CD14-positive monocyte (primary cell): ENCODE measurements around the gene C1QTNF8. TPM values are rescaled to one million over a fixed set of nuclear protein-coding genes. Genes with fewer than 3 reads are reported as not detected.

Experiments used
- DNase-seq, 3 donors: peaks; one replicate each; pipeline ENCODE4 v3.0.0-alpha.2; 2011 to 2022
- H2AFZ ChIP-seq: 2 replicates; pipeline ENCODE4 v1.6.0; 2012; ENCODE audit warnings: mild to moderate bottlenecking, low read depth, low read length, inconsistent platforms; ENCODE audit not compliant: insufficient read depth, poor library complexity, severe bottlenecking
- H3K27ac ChIP-seq, 2 donors: 1 replicate in 1 of 2; 2 replicates in 1 of 2; pipeline ENCODE4 v1.5.1; 2012 to 2013; ENCODE audit warnings: low read length in 2 of 2, control low read depth in 1 of 2, inconsistent platforms in 1 of 2, low read depth in 1 of 2, mild to moderate bottlenecking in 1 of 2
- H3K27me3 ChIP-seq, 2 donors: one replicate each; pipeline versions ENCODE4 v1.6.0 to v1.6.1; 2011 to 2013; ENCODE audit warnings: low read length in 2 of 2; ENCODE audit not compliant: control insufficient read depth in 2 of 2, insufficient read depth in 2 of 2
- H3K36me3 ChIP-seq, 2 donors: replicated peaks in 1 of 2; 1 replicate in 1 of 2; 2 replicates in 1 of 2; pipeline versions ENCODE4 v1.5.1 to v1.6.1; 2012 to 2013; ENCODE audit warnings: low read length in 2 of 2, control low read depth in 1 of 2, inconsistent platforms in 1 of 2, mild to moderate bottlenecking in 1 of 2; ENCODE audit not compliant: insufficient read depth in 2 of 2, control insufficient read depth in 1 of 2
- H3K4me1 ChIP-seq, 2 donors: 1 replicate in 1 of 2; 2 replicates in 1 of 2; pipeline versions ENCODE4 v1.5.1 to v1.6.1; 2012 to 2013; ENCODE audit warnings: low read length in 2 of 2, control low read depth in 1 of 2, inconsistent platforms in 1 of 2, mild to moderate bottlenecking in 1 of 2, moderate library complexity in 1 of 2; ENCODE audit not compliant: insufficient read depth in 2 of 2, control insufficient read depth in 1 of 2
- H3K4me2 ChIP-seq: replicated peaks from 2 replicates; pipeline ENCODE3; 2012; ENCODE audit warnings: low read length, moderate library complexity, mild to moderate bottlenecking; ENCODE audit not compliant: poor library complexity, severe bottlenecking; ENCODE audit errors: extremely low read depth
- H3K4me3 ChIP-seq, 3 experiments: fragments of 200-600 bp in 1 of 3; sonication (generic) in 1 of 3; replicated peaks in 1 of 3; 1 replicate in 2 of 3; 2 replicates in 1 of 3; pipeline ENCODE4 v1.5.1; 2011 to 2013; ENCODE audit warnings: low read length in 3 of 3, mild to moderate bottlenecking in 3 of 3, control low read depth in 2 of 3, low read depth in 2 of 3, inconsistent platforms in 1 of 3, moderate library complexity in 1 of 3
- H3K79me2 ChIP-seq: 2 replicates; pipeline ENCODE4 v1.6.0; 2012; ENCODE audit warnings: mild to moderate bottlenecking, control low read depth, inconsistent platforms, low read length, moderate library complexity; ENCODE audit not compliant: insufficient read depth
- H3K9ac ChIP-seq: 2 replicates; pipeline ENCODE4 v1.6.0; 2017; ENCODE audit warnings: low read length, mild to moderate bottlenecking; ENCODE audit not compliant: insufficient read depth, poor library complexity, severe bottlenecking
- H3K9me3 ChIP-seq, 2 donors: replicated peaks in 1 of 2; 1 replicate in 1 of 2; 2 replicates in 1 of 2; pipeline versions ENCODE4 v1.5.1 to v1.6.1; 2012 to 2013; ENCODE audit warnings: low read length in 2 of 2, control low read depth in 1 of 2; ENCODE audit not compliant: control insufficient read depth in 1 of 2, insufficient read depth in 1 of 2
- H4K20me1 ChIP-seq: 2 replicates; pipeline ENCODE4 v1.6.0; 2012; ENCODE audit warnings: mild to moderate bottlenecking, low read length, control low read depth, moderate library complexity; ENCODE audit not compliant: insufficient read depth
- H3K27ac Mint-ChIP-seq, 7 donors: one replicate each; pipeline ENCODE4 v1.8.0; 2020; ENCODE audit warnings: mild to moderate bottlenecking in 7 of 7, mixed read lengths in 7 of 7, moderate library complexity in 6 of 7, inconsistent platforms in 2 of 7
- H3K27me3 Mint-ChIP-seq, 3 donors: one replicate each; pipeline ENCODE4 v1.8.0; 2021 to 2022; ENCODE audit warnings: low read depth in 3 of 3, mild to moderate bottlenecking in 3 of 3, mixed read lengths in 3 of 3, moderate library complexity in 3 of 3, inconsistent platforms in 1 of 3
- H3K36me3 Mint-ChIP-seq, 2 donors: one replicate each; pipeline ENCODE4 v1.8.0; 2020; ENCODE audit warnings: mixed read lengths in 2 of 2, inconsistent platforms in 1 of 2, mild to moderate bottlenecking in 1 of 2
- H3K4me1 Mint-ChIP-seq: one replicate; pipeline ENCODE4 v1.8.0; 2020; ENCODE audit warnings: mild to moderate bottlenecking, mixed read lengths
- H3K4me3 Mint-ChIP-seq, 2 donors: one replicate each; pipeline ENCODE4 v1.8.0; 2020; ENCODE audit warnings: mild to moderate bottlenecking in 2 of 2, mixed read lengths in 2 of 2, moderate library complexity in 1 of 2
- H3K9me3 Mint-ChIP-seq, 7 donors: one replicate each; pipeline ENCODE4 v1.8.0; 2020 to 2022; ENCODE audit warnings: mixed read lengths in 7 of 7, mild to moderate bottlenecking in 6 of 7, moderate library complexity in 6 of 7, inconsistent platforms in 2 of 7
- CTCF ChIP-seq: fragments of 200-600 bp; IDR thresholded peaks from one replicate; pipeline ENCODE4 v1.8.0; 2022; ENCODE audit warnings: antibody characterized with exemption, mild to moderate bottlenecking
- WGBS: methylation state at CpG from one replicate; pipeline ENCODE4 v1.1.5; 2013; ENCODE audit warnings: missing lambda C conversion rate; ENCODE audit not compliant: insufficient coverage; 5-methylcytosine and 5-hydroxymethylcytosine counted together
- intact Hi-C, 2 donors: fragments of 100-400 bp; cut with micrococcal nuclease; formaldehyde crosslinking; loops; one replicate each; pipeline versions ENCODE4 v1.15.0 to v1.15.1; 2023
- polyA minus RNA-seq: library from RNA; depleted of rRNA, polyadenylated mRNA; stranded (reverse); fragments of >200 nt; gene quantifications from 2 replicates; pipeline ENCODE4 v1.2.3, GENCODE V29; 2012
- polyA plus RNA-seq, 3 donors: library from polyadenylated mRNA; depleted of rRNA in 1 of 3; unstranded in 2 of 3; stranded (reverse) in 1 of 3; fragments of 300-500 nt in 2 of 3; fragments of >200 nt in 1 of 3; fragmentation: Illumina TruSeq in 2 of 3; gene quantifications; 1 replicate in 2 of 3; 2 replicates in 1 of 3; pipeline ENCODE4 v1.2.3, GENCODE V29; 2012 to 2021
- total RNA-seq, 12 experiments: library from RNA in 1 of 12; stranded (reverse) in 1 of 12; fragments of 120-200 nt in 1 of 12; gene quantifications; one replicate each; pipeline ENCODE4 v1.2.4 and lab custom pipeline; 2013 to 2026; ENCODE audit warnings: mixed read lengths in 6 of 12, inconsistent platforms in 1 of 12

The C1QTNF8 gene
- not detected for total RNA-seq (2013)
- polyA plus RNA-seq: not detected
- not detected in 2 replicates for polyA minus RNA-seq
- total RNA-seq (lab: John Stamatoyannopoulos, UW): 0 to 0.30 (median 0) reads per million in 11 experiments

GRCh38 chr16:1096169-1097082 is at the start of gene C1QTNF8:
Gene C1QTNF8, minus strand, starts transcription at chr16:1096244. Its CDS starts 1,322 bp downstream, at chr16:1094922.
- H3K4me3 ChIP-seq: no peak within 1 kb of the TSS
- no peak within 1 kb of the TSS for H2AFZ ChIP-seq
- intact Hi-C loops: no loop called here
- no peak within 1 kb of the TSS for H3K9ac ChIP-seq
- TF ChIP-seq CTCF: no peak
- H3K4me1 Mint-ChIP-seq: no peaks in the 10 kb centered on the region
- no peaks in the 10 kb centered on the region for H4K20me1 ChIP-seq
- peaks cover 5 to 31% (median 8%) of the 10 kb centered on the region in 3 donors for H3K27me3 Mint-ChIP-seq
- H3K27ac ChIP-seq: no peak within 1 kb of the TSS
- H3K4me3 Mint-ChIP-seq: no peak within 1 kb of the TSS
- no peaks in the 10 kb centered on the region for H3K27me3 ChIP-seq
- DNase-seq: no peak
- H3K9me3 ChIP-seq: peaks cover 7 to 9% of the 10 kb centered on the region in 2 donors
- H3K4me2 ChIP-seq: no peak within 1 kb of the TSS
- no peaks in the 10 kb centered on the region for H3K4me1 ChIP-seq
- H3K9me3 Mint-ChIP-seq: peaks cover 5 to 19% (median 10%) of the 10 kb centered on the region in 7 donors
- H3K79me2 ChIP-seq: no peaks in the 10 kb centered on the region
- H3K36me3 ChIP-seq: no peaks in the 10 kb centered on the region
- no peak within 1 kb of the TSS for H3K27ac Mint-ChIP-seq
- H3K36me3 Mint-ChIP-seq: no peaks in the 10 kb centered on the region
- WGBS: 76% methylated on average over 53 of the region's 55 CpGs

GRCh38 chr16:1145383-1146100 is 49.5 kb upstream of the C1QTNF8 start:
- WGBS: 78% methylated on average over 17 of the region's 30 CpGs
- no peak for TF ChIP-seq CTCF
- H3K4me1 Mint-ChIP-seq: no peaks in the 10 kb centered on the region

More at GRCh38 chr16:1145383-1146100, 49.5 kb upstream of the C1QTNF8 start:
- Mint-ChIP-seq H3K9me3 (peaks cover 0 to 13% (median 6%) of the 10 kb centered on the region in 7 donors), H3K27ac (no peak overlapping the region), H3K4me3 (no peak overlapping the region), H3K27me3 (peaks cover 15 to 20% (median 16%) of the 10 kb centered on the region in 3 donors), H3K36me3 (no peaks in the 10 kb centered on the region)
- Histone ChIP-seq H3K27ac (no peak overlapping the region), H3K36me3 (no peaks in the 10 kb centered on the region), H3K4me1 (no peaks in the 10 kb centered on the region), H3K9me3 (peaks cover 0 to 10% of the 10 kb centered on the region in 2 donors), H2AFZ (no peak overlapping the region), H3K79me2 (no peaks in the 10 kb centered on the region), H3K9ac (no peak overlapping the region), H3K4me2 (no peak overlapping the region), H3K27me3 (no peaks in the 10 kb centered on the region), H3K4me3 (no peak overlapping the region), H4K20me1 (no peaks in the 10 kb centered on the region)
- intact Hi-C loops: no loop called here
- no peak for DNase-seq
